Fibroblast of peridontal ligament (primary cell): ENCODE results near the gene CIROP.

ENCODE experiments used
- DNase-seq: peaks from one replicate; pipeline ENCODE4 v3.0.0-alpha.2; 2010; ENCODE audit errors: extremely low read depth

Gene CIROP, protein sequence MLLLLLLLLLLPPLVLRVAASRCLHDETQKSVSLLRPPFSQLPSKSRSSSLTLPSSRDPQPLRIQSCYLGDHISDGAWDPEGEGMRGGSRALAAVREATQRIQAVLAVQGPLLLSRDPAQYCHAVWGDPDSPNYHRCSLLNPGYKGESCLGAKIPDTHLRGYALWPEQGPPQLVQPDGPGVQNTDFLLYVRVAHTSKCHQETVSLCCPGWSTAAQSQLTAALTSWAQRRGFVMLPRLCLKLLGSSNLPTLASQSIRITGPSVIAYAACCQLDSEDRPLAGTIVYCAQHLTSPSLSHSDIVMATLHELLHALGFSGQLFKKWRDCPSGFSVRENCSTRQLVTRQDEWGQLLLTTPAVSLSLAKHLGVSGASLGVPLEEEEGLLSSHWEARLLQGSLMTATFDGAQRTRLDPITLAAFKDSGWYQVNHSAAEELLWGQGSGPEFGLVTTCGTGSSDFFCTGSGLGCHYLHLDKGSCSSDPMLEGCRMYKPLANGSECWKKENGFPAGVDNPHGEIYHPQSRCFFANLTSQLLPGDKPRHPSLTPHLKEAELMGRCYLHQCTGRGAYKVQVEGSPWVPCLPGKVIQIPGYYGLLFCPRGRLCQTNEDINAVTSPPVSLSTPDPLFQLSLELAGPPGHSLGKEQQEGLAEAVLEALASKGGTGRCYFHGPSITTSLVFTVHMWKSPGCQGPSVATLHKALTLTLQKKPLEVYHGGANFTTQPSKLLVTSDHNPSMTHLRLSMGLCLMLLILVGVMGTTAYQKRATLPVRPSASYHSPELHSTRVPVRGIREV

DNA sequence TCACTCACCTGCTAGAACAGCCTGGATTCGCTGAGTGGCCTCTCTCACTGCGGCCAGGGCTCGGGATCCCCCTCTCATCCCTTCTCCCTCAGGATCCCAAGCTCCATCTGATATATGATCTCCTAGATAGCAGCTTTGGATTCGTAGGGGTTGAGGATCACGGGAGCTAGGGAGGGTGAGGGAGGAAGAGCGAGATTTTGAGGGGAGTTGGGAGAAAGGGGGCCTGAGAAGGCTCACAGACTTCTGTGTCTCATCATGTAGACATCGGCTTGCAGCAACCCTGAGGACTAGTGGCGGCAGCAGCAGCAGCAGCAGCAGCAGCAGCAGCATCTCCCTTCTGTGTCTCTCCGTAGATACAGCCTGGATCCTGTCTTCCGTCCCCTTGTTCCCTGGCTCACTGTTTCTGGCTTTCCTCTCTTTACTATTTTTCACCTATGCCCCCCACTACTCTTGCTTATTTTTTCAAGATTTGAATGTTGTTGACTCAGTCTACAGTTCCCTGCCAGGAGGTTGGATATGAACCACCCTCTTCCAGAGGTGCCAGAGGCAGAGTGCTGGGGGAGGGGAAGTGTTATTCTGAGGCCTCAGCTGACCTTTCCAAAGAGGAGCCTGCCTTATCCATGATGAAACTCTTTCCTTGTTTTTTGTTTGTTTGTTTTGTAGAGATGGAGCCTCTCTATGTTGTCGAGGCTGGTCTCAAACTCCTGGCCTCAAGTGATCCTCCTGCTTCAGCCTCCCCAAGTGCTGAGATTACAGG is at the start of gene CIROP:
Gene CIROP, minus strand, starts transcription at position 399 of the 757 bp plus-strand sequence. Its CDS starts 69 bp downstream, at position 330.
- DNase-seq = no peak

- peak; percentile 94 for DNase-seq
These were observed 49.3 kb upstream of the CIROP start for GRCh38 chr14:23153851-23154796.

- no peak for DNase-seq
These were observed 46.6 kb upstream of the CIROP start for GRCh38 chr14:23151342-23151741.

- DNase-seq = no peak
These were observed 45.0 kb upstream of the CIROP start for GRCh38 chr14:23149745-23150144.

GRCh38 chr14:23148591-23149249 is 43.9 kb upstream of the CIROP start:
- DNase-seq = peak; percentile 62

DNA sequence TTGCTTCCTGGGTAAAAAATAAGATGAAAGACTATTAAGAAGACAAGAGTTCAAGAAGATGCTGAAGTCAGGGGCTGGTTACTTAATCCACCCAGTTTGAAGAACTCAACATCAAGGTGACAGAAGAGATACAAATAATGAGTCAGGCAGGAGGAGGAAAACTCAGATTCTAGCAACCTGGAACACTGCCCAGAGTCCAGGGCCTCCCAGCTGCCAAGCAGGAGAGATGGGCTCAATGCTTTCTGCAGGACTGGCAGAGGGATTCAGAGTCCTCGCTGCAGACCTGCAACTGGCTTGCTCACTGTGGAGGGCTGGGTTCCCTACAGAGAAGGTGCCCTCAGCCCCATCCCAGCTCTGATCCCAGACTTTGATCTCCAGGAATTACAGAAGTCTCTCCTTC is 42.9 kb upstream of the CIROP start:
- peak; percentile 38 for DNase-seq

DNA sequence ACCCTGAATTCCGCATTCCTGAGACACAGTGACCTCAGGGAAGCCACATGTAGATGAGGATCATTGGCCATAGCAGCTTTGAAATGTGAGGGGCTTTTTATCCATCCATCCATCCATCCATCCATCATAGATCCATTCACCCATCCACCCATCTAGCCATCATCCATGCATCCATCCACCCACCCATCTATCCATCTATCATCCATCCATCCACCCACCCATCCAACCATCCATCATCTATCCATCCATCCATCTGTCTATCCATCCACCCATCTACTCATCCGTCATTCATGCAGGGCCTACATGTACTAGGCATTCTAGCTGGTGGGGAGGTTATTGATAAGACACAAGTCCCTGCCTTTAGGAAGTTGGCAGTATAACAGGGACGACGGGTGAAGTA is 42.2 kb upstream of the CIROP start:
- DNase-seq = no peak

DNA sequence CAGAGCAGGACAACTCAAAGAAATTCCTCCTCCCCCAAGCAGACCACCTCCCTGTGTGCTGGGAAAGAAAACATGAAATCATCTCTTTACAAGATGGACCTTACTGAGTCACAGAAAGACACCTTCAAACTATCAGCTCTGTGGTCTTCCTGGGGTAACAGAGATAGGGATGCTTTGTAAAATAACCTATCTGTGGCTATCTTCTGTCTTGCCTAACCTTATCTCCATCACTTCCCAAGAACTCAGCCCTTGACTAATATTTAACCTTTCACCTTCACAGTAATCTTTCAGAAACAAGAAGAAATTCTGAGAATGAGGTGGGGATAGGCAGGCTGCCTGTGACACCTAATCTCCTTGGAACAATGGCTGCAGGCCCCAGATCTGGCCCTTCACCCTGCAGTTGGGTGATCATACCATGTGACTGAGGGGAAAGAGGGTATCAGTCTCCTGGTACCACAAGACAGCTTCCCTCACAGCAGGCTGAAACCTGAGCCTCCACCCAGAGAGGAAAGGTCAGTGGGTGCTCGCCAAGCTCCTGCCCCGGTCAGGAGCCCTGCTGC is 41.6 kb upstream of the CIROP start:
- DNase-seq = no peak

GRCh38 chr14:23145794-23146350 is 41.1 kb upstream of the CIROP start:
- DNase-seq = peak; percentile 31

- no peak for DNase-seq
These were observed 39.1 kb upstream of the CIROP start for GRCh38 chr14:23143911-23144310.

DNA sequence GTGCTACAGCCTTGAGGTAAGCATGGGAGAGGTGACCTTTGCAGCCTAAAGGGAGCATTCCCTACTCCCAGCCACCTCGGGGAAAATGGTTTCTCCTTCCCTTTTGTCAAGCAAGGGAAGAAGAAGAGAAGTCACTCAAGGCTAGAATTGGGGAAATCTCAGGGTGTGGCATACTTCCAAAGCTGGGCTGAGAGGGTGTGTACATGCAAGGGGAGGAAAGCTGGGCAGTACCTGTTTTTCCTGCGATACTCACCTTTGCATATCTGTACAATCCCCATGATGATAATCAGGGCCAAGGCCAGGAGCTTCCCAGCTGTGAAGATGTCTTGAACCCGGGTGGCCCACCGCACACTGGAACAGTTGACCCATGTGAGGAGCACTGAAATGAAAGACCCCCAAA is 38.0 kb upstream of the CIROP start:
- no peak for DNase-seq

DNA sequence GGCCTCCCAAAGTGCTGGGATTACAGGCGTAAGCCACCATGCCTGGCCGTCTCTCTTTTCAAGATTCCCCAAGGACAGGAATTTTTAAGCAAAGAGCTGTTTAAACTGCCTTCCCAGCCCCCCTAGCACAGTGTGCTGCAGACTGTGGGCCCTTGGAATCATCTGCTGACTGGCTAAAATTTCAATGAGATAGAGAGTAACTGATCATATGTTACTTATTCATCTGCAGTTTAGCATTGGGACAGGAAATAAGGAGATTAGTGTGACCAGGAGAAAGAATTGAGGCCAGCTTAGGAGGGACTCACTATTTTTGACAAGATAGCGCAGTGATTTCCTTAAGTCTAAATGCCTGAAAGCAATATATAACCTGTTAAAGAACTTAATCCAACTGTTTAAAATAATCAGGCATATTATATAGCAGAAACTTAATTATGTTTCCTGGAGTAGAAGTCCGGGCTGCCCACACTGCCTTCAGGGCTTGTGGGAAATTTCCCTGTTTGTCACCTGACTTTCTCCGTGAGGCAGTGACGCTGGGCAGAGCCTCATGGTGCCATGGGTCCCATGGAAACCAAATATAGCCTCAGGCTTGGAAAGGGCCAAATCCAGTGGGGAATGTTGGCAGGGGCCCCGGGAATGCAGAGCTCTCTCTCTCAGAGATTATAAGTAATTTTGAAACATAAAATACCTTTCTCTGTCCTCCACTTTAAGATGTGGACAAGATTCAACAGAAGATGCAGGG is 37.1 kb upstream of the CIROP start:
- DNase-seq = peak; percentile 80

DNA sequence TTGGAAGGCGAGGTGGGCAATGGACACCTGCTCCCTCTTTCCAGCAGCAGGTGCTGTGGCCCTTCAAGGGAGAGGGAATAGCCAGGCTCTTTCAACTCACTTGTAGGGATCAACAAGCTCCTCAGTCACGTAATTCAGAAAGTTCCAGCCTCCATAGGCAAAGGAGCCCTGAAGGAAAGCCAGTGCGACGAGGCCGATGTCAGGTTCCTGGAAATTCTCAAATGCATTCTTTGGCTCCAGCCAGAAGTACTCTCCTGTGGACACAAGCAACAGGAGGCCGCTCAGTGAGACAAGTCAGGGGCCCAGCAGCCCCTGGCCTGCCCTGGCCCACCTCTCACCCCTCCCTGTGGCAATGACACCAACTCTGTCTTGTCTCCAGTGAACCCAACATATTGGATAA is 35.6 kb upstream of the CIROP start:
- DNase-seq = no peak

GRCh38 chr14:23139874-23140273 is 35.1 kb upstream of the CIROP start:
- DNase-seq = no peak

DNA sequence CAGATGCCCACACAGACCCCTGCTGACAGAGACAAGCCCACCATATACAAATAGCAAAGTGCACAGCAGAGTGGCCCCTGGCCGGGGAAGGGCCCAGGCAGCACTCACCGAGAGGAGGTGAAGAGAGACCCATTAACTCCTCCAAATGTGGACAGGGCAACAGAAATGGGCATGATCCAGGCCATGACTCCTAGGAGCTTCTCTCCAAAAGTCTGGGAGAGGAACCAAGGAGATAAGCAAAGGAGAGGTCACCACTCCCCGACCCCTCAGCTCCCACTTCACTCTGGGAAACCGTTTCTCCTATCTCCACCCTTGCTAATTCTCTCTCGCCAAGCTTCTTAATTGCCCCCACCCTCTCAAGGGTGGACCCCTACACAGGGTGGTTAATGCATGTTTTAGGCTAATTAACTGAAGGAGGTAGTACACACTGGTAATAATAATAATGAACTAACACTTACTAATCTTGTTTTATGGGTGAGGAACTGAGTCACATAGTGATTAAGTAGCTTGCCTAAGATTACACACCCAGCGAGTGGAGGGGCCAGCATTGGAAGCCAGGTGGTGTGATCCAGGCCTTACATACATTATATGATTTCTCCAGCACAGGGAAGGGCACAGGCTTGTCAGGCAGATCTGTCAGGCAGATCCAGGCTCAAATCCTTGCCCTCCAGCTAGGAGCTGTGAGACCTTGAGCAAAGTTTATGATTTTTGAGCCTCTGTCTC is 33.2 kb upstream of the CIROP start:
- DNase-seq = no peak

DNA sequence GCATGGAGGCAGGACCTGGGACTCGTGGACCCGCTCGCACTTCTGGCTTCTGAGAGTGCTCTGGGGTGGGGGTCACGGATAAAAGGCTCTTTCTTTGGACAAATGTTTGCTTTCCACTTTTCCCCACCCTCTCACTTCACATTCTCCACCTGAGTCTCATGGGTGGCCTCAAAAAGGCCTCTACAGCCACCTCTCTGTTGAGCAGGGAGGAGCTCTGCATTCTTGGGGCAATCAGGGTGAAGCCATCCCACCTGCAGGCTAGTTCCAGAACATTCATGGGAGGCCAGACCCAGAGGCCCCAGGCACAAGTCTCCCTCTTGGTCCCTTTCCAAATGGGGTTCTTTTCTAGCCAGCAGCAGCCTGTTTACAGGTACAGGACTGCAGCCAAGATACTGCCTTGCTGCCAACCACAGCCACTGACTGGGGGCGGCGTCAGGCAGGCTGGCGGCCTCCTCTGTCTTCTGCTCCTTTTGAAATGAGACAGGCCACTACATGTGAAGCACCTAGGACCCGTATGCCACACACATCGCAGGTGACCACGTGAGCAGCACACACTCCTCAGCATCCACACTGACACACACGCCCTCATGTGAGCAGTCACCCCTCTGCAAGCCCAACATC is 32.5 kb upstream of the CIROP start:
- DNase-seq = no peak

DNA sequence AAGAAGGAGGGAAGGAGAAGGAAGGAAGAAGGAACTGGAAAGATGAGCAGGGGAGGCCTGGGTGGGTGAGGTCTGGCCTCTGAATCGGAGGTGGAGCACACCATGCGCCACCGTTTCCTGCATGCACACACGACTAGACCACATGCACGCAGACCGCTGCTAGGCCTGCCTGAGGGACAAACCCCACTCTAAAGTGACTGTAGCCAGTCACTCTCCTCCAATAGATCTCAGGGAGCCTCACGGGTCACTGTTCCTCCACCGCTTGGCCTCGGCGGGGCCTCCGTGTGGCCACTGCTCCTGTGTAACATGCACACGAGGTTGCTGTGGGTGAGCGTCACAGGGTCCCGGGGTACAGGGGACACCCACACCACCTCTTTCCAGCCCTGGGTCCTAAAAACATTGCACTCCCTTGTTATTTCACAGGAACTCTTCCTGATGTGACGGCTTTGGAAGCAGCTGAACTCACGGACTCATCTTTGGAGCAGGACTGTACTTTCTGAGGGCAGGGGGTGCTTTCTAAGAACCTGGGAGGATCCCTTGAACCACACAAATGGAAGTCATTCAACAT is 31.9 kb upstream of the CIROP start:
- DNase-seq = no peak

DNA sequence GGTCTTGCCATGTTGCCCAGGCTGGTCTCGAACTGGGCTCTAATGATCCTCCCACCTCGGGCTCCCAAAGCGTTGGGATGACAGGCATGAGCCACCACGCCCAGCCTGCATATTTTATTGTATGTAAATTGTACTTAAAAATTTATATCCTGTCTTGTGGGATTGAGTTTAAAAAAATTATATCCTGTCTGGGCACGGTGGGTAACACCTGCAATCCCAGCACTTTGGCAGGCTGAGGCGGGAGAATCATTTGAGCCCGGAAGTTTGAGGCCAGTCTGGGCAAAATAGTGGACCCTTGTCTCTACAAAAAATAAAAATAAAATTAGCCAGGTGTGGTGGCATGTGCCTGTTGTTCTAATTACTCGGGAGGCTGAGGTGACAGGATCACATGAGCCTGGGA is 28.2 kb upstream of the CIROP start:
- DNase-seq = no peak
